A673 (cell line): Measurements from ENCODE around the gene SLC22A13. TPM values are rescaled to one million over a fixed set of nuclear protein-coding genes. Genes with fewer than 3 reads are reported as not detected.

Source experiments
- BruUV-seq: library from RNA; stranded (reverse); fragments of 400-500 nt; replicated peaks from 2 replicates; lab custom pipeline; 2021; lab: Mats Ljungman, UMichigan
- CTCF ChIA-PET: fragments of 300-600 bp; sonication (Branson Sonifier 250); formaldehyde crosslinking; loops from one replicate; lab custom pipeline; 2022; ENCODE audit warnings: antibody characterized with exemption; lab: Charles Lee
- POLR2A ChIA-PET: fragments of 300-600 bp; sonication (Branson Sonifier 250); formaldehyde crosslinking; loops from one replicate; lab custom pipeline; 2022; ENCODE audit warnings: antibody characterized with exemption; ENCODE audit not compliant: low non-redundant PET; lab: Charles Lee
- DNase-seq: peaks from one replicate; pipeline ENCODE4 v3.0.0-alpha.2; 2015; ENCODE audit warnings: low spot score
- H3K27ac ChIP-seq: fragments of 200-600 bp; sonication (generic); 2 replicates; pipeline ENCODE4 v1.5.1; 2016; ENCODE audit warnings: mixed run types, low read depth, mild to moderate bottlenecking, mixed read lengths, antibody characterized with exemption, low read length; ENCODE audit not compliant: poor library complexity, severe bottlenecking
- H3K27me3 ChIP-seq: fragments of 200-600 bp; sonication (generic); replicated peaks from 2 replicates; pipeline ENCODE4 v1.6.1; 2017; ENCODE audit warnings: mixed run types, low read depth, mild to moderate bottlenecking, mixed read lengths, antibody characterized with exemption, low read length; ENCODE audit not compliant: insufficient read depth, poor library complexity
- H3K36me3 ChIP-seq: fragments of 200-600 bp; sonication (generic); 2 replicates; pipeline ENCODE4 v1.6.1; 2016; ENCODE audit warnings: mixed run types, mild to moderate bottlenecking, mixed read lengths, antibody characterized with exemption, low read length; ENCODE audit not compliant: insufficient read depth, poor library complexity, severe bottlenecking
- H3K4me1 ChIP-seq: fragments of 200-600 bp; sonication (generic); 2 replicates; pipeline ENCODE4 v1.6.1; 2017; ENCODE audit warnings: mixed run types, mild to moderate bottlenecking, mixed read lengths, antibody characterized with exemption, low read length; ENCODE audit not compliant: insufficient read depth, poor library complexity, severe bottlenecking
- H3K4me3 ChIP-seq: fragments of 200-600 bp; sonication (generic); 2 replicates; pipeline ENCODE4 v1.5.1; 2016; ENCODE audit warnings: low read depth, mixed run types, mild to moderate bottlenecking, mixed read lengths, low read length; ENCODE audit not compliant: poor library complexity, severe bottlenecking
- H3K9me3 ChIP-seq: fragments of 200-600 bp; sonication (generic); 2 replicates; pipeline ENCODE4 v1.6.1; 2016; ENCODE audit warnings: mixed run types, low read depth, mild to moderate bottlenecking, mixed read lengths, antibody characterized with exemption, low read length; ENCODE audit not compliant: poor library complexity, severe bottlenecking
- CTCF ChIP-seq: fragments of 300-800, 200-600 bp; sonication (generic); conservative IDR thresholded peaks from 2 replicates; pipeline ENCODE4 v1.5.1; 2017; ENCODE audit warnings: low read depth, mild to moderate bottlenecking, antibody characterized with exemption, low read length, moderate library complexity, mixed read lengths
- EZH2 ChIP-seq: fragments of 200-600 bp; sonication (generic); IDR thresholded peaks from 2 replicates; pipeline ENCODE4 v1.6.1; 2017; ENCODE audit warnings: borderline replicate concordance, low read depth, mild to moderate bottlenecking, mixed read lengths, antibody characterized with exemption, low read length; ENCODE audit not compliant: poor library complexity, severe bottlenecking
- intact Hi-C: fragments of 100-400 bp; cut with micrococcal nuclease; formaldehyde crosslinking; loops from one replicate; pipeline ENCODE4 v1.10.0; 2022; ENCODE audit not compliant: unreplicated experiment
- total RNA-seq: library from RNA; stranded (reverse); gene quantifications from 2 replicates; pipeline ENCODE4 v1.2.3, GENCODE V29; 2021

SLC22A13 gene
- total RNA-seq, 1 experiment from 2014 or later: 1.1 TPM

GRCh38 chr3:38222032-38222634 is 43.5 kb upstream of the SLC22A13 start:
- BruUV-seq: no TSS peak
- CTCF ChIA-PET: no interaction called here
- no peak for TF ChIP-seq CTCF
- no peak for TF ChIP-seq EZH2

GRCh38 chr3:38224357-38224756 is 41.3 kb upstream of the SLC22A13 start:
- ChIA-PET CTCF (no interaction called here), POLR2A (no interaction called here)
- BruUV-seq: no TSS peak
- Histone ChIP-seq H3K27ac (no peak overlapping the region), H3K4me3 (no peak overlapping the region), H3K36me3 (peaks cover 4% of the 10 kb centered on the region), H3K4me1 (peaks cover 26% of the 10 kb centered on the region), H3K27me3 (no peaks in the 10 kb centered on the region), H3K9me3 (no peaks in the 10 kb centered on the region)
- DNase-seq: no peak
- no peak for TF ChIP-seq EZH2
- TF ChIP-seq CTCF: no peak
- intact Hi-C loops: no loop called here

More at GRCh38 chr3:38222032-38222634, 43.5 kb upstream of the SLC22A13 start:
- Histone ChIP-seq H3K4me3 (no peak overlapping the region), H3K9me3 (no peaks in the 10 kb centered on the region), H3K27ac (no peak overlapping the region), H3K36me3 (peaks cover 4% of the 10 kb centered on the region), H3K27me3 (no peaks in the 10 kb centered on the region), H3K4me1 (peaks cover 7% of the 10 kb centered on the region)
- no peak for DNase-seq
- POLR2A ChIA-PET: no interaction called here
- intact Hi-C loops: no loop called here

GRCh38 chr3:38226273-38226672 is 39.3 kb upstream of the SLC22A13 start:
- H3K4me3 ChIP-seq: no peak overlapping the region
- peaks cover 26% of the 10 kb centered on the region for H3K4me1 ChIP-seq
- ChIA-PET CTCF (no interaction called here), POLR2A (no interaction called here)
- no peak overlapping the region for H3K27ac ChIP-seq
- H3K27me3 ChIP-seq: no peaks in the 10 kb centered on the region
- peaks cover 4% of the 10 kb centered on the region for H3K36me3 ChIP-seq
- no peak for DNase-seq
- no TSS peak for BruUV-seq
- intact Hi-C loops: no loop called here
- no peaks in the 10 kb centered on the region for H3K9me3 ChIP-seq
- TF ChIP-seq CTCF (no peak), EZH2 (no peak)
